GOT3 (cell line): Measurements from ENCODE around the gene GPR153.

Experiments used
- DNase-seq: peaks from one replicate; lab custom pipeline; 2025; ENCODE audit warnings: mixed read lengths; lab: John Stamatoyannopoulos, UW

The GPR153 gene

GRCh38 chr1:6269720-6270400 is 9.0 kb upstream of the GPR153 start:
- no peak for DNase-seq

DNA sequence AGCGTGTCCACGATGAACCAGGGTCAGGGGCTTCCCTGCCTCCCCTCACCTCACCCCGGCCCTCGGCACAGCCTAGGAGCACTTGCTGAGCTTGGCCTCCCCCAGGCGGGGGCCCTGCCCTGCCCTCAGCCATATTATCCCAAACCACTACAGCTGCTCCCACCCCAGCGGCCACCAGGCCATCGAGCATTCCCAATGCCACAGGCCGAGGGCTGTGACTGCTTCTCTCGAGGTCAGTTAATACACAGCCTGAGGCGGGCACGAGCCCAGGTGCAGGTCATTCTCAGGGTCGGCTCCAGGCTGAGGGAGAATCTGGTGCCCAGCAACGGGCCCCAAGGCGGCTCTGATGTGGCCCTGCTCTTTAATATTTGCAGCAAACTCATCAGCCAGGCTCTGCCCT is 8.4 kb upstream of the GPR153 start:
- no peak for DNase-seq

DNA sequence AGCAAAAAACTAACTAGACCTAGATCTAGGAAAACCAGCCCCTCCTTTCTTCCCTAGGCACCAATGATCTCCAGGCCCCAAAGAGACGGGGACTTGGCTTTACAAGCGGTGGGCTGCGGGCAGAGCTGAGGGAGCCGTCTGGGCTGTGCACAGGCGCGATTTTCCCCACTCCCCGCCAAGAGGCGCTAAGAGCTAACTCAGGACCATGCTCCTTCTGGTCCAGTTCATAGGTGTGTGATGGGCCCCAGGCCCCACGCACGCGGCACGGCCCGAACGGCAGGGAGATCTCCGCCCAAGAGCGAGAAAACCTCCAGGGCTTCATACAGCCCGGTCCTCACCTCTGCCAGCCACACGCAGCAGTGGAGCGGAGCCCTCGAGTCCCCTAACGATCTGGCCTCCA is 7.5 kb upstream of the GPR153 start:
- no peak for DNase-seq

DNA sequence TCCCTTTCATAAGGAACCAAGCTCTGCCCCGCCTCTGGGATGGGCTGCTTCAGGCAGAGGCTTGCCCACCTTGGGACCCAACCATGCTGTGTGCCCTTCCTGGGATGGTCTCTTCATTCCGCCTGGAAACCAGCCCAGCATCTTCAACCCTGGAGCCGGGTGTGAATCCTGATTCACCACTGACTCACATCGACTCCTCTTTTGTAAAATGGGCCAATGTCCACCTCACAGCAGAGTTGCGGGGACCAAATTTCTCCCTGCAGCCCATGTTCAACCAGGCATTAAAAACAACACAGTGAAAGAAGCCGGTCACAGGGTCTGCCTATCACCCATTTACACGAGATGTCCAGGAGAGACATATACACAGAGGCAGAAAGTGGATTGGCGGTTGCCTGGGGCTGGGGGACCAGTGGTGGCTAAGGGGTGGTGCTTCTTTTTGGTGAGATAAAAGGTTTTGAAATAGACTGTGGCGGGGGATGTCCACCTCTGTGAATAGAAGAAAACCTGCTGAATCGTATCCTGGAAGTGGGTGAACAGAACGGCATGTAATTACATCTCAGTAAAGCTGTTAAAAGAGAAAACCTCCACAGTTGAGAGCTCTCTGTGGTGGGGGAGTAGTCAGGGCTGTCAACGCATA is 6.9 kb upstream of the GPR153 start:
- DNase-seq: no peak

DNA sequence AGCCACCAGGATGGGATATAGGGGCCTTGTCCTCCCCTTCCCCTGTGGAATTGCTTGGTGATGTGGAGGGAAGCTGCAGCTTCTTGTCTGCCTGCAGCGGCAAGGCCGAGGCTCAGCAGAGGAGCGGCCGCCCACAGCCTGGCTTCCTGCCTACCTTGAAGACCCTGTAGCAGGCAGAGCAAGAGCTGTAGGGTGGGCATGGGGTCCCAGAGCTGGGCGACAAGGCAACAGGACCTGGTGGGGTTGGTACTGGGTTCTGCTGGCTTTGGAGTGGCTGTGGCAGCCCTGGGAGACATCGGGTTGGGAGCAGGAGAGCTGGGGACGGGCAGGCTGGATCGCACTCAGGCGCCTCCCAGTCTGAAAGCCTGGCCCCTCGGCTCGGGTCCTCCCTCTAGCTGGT is 5.7 kb upstream of the GPR153 start:
- no peak for DNase-seq

GRCh38 chr1:6265151-6265550 is 4.3 kb upstream of the GPR153 start:
- DNase-seq: no peak

DNA sequence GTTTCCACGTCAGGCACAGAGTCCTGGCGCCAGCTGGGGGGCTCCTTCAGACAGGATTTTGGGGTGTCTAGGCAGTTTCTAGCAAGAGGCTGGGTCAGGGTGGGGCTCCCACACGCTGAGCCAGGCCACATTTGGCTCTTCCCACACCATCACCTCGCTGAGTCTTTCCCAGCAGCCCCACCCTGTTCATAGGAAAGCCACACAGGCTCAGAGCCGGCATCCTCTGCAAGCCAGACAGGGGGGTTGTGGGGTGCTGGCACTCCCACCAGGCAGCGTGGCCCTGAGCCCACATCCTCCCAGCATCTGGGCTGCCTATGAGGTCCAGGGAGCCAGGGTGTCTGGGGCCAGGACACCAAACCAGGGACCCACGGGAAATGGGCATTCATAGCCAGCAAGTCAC is 2.8 kb upstream of the GPR153 start:
- no peak for DNase-seq

- no peak for DNase-seq
Observed at GRCh38 chr1:6262555-6263420, 1.9 kb upstream of the GPR153 start.

DNA sequence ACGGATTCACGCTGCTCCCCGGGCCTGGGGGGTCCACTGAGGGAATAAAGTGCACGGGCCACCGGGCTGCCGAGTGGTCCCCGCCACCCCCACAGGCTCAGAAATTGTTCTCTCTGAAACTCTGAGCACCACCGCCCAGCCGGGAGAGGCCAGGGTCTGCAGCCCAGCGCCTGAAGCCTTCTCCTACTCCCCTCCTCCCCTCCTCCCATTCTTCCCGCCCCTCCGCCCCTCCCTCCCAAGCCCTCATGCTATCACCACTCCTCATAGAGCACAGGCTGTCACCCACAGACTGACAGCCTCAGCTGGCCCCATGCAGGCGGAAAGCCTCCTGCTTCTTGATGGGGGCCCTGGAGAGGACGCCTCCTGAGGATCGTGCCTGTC is 707 bp upstream of the GPR153 start:
- DNase-seq: no peak

DNA sequence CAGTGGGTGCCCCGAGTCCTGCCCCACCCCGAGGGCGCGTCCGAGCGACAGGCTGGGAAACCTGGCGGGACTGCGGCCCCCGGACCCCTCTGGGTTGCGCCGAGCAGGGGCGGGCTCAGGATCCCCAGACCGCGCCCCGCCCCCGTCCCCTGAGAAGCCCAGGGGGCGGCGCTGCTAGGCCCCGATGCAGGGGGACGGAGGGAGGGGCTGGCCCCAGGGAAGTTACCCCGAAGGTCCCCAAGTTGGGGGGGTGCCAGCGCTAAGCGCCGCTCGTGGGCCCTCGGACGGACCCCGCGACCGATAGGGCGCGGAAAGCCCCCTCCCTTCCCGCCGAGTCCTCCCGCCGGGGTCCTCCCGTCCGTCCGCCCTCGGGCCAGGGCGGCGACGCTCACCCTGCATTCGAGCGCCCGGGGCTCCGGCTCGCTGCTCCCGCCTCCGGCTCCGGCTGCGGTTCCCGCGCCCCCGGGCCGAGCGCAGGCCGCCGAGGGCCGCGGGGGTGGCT is 414 bp downstream of the GPR153 start:
- DNase-seq: no peak

GRCh38 chr1:6259491-6260362 is 1.2 kb downstream of the GPR153 start:
- DNase-seq: no peak

GRCh38 chr1:6258675-6259074 is 2.2 kb downstream of the GPR153 start:
- no peak for DNase-seq

GRCh38 chr1:6257541-6258069 is 3.3 kb downstream of the GPR153 start:
- DNase-seq: no peak

DNA sequence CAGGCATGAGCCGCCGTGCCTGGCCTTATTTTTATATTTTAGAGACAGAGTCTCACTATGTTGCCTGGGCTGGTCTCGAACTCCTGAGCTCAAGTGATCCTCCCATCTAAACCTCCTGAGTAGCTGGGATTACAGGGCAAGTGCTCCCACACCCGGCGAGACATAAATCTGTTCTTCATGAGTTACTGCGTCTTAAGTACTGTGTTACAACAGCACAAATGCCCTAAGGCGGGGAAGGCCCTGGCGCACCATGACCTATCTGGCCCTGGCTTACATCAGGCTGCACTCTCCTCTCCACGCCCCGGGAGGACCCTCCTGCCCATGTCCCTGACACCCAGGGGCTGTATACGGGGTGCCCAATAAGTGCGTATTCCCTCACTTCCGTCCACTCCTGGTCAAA is 4.3 kb downstream of the GPR153 start:
- no peak for DNase-seq

- DNase-seq: no peak
Observed at GRCh38 chr1:6254691-6255090, 6.2 kb downstream of the GPR153 start.

GRCh38 chr1:6253380-6253779 is 7.5 kb downstream of the GPR153 start:
- DNase-seq: no peak

DNA sequence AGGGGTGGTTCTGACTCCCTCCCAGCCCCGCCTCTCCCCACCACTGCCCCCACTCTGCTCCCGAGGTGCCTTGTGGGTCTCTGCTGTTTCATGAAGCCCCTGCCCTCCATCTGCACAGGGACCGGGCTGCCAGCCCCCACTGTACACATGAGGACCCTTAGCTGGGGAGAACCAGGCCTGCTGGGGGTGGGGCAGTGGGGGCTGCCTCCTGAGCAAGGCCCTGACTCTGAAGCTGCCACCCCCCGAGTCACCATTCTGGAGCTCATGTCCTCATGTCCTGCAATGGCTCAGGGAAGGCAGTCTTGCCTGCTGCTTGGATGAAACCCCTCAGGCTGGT is 8.6 kb downstream of the GPR153 start:
- no peak for DNase-seq

GRCh38 chr1:6251681-6252373 is 9.1 kb downstream of the GPR153 start:
- no peak for DNase-seq

- DNase-seq: no peak
Observed at GRCh38 chr1:6251233-6251632, 9.7 kb downstream of the GPR153 start.

GRCh38 chr1:6249739-6250689 is 10.9 kb downstream of the GPR153 start:
- DNase-seq: no peak
